SK-N-SH (cell line): Measurements from ENCODE around the gene GPR152. TPM values are rescaled to one million over a fixed set of nuclear protein-coding genes. Genes with fewer than 3 reads are reported as not detected.

Experiments
- CTCF ChIA-PET: fragments of 300-600, 350-600 bp; formaldehyde crosslinking; extraction: SDS; loops from one replicate; lab custom pipeline; 2021; lab: Yijun Ruan, JAX
- POLR2A ChIA-PET: fragments of 350-600 bp; sonication (Branson Sonifier 250); formaldehyde crosslinking; extraction: SDS; loops from one replicate; lab custom pipeline; 2020; ENCODE audit warnings: antibody characterized with exemption, inconsistent platforms; lab: Yijun Ruan, JAX
- DNase-seq: peaks from one replicate; pipeline ENCODE4 v3.0.0; 2012
- H2AFZ ChIP-seq: fragments of 200-600 bp; sonication (generic); 2 replicates; pipeline ENCODE4 v1.8.1; 2016; ENCODE audit warnings: antibody characterized with exemption, mild to moderate bottlenecking, low read depth
- H3F3A ChIP-seq: fragments of 200-600 bp; sonication (generic); replicated peaks from 2 replicates; pipeline ENCODE3; 2016; ENCODE audit warnings: antibody characterized with exemption, mild to moderate bottlenecking; ENCODE audit not compliant: insufficient read depth
- H3K27ac ChIP-seq, 2 experiments: fragments of 200-500 bp in 1 of 2; fragments of 200-600 bp in 1 of 2; sonication (Bioruptor generic) in 1 of 2; sonication (generic), shearing (Covaris generic) in 1 of 2; 2 replicates each; pipeline versions ENCODE4 v1.5.1 to v1.6.1; 2014 to 2016; ENCODE audit warnings: low read depth in 2 of 2, inconsistent platforms in 1 of 2, low read length in 1 of 2, mild to moderate bottlenecking in 1 of 2, mixed read lengths in 1 of 2
- H3K27me3 ChIP-seq: fragments of 200-600 bp; sonication (generic), shearing (Covaris generic); 2 replicates; pipeline ENCODE4 v1.6.1; 2016; ENCODE audit warnings: mixed run types; ENCODE audit not compliant: insufficient read depth
- H3K36me3 ChIP-seq, 2 experiments: fragments of 200-500 bp in 1 of 2; fragments of 200-600 bp in 1 of 2; sonication (Bioruptor generic) in 1 of 2; sonication (generic) in 1 of 2; replicated peaks in 1 of 2; 2 replicates each; pipeline versions ENCODE3 to v1.5.1; 2014 to 2016; ENCODE audit warnings: low read length in 1 of 2, mild to moderate bottlenecking in 1 of 2; ENCODE audit not compliant: insufficient read depth in 2 of 2, control insufficient read depth in 1 of 2
- H3K4me1 ChIP-seq, 2 experiments: fragments of 200-500 bp in 1 of 2; fragments of 200-600 bp in 1 of 2; sonication (Bioruptor generic) in 1 of 2; sonication (generic), shearing (Covaris generic) in 1 of 2; 2 replicates each; pipeline versions ENCODE4 v1.5.1 to v1.6.1; 2014 to 2016; ENCODE audit warnings: low read depth in 1 of 2, low read length in 1 of 2, mixed run types in 1 of 2; ENCODE audit not compliant: insufficient read depth in 2 of 2, control insufficient read depth in 1 of 2
- H3K4me2 ChIP-seq: fragments of 200-600 bp; sonication (generic), shearing (Covaris generic); 2 replicates; pipeline ENCODE4 v1.6.1; 2017; ENCODE audit warnings: mixed run types
- H3K4me3 ChIP-seq, 2 experiments: fragments of 200-500 bp in 1 of 2; fragments of 200-600 bp in 1 of 2; sonication (Bioruptor generic) in 1 of 2; sonication (generic), shearing (Covaris generic) in 1 of 2; 2 replicates each; pipeline versions ENCODE4 v1.5.1 to v1.8.1; 2014 to 2016; ENCODE audit warnings: low read depth in 2 of 2, inconsistent platforms in 1 of 2, low read length in 1 of 2, mild to moderate bottlenecking in 1 of 2, mixed read lengths in 1 of 2, moderate library complexity in 1 of 2
- H3K79me2 ChIP-seq: fragments of 200-600 bp; sonication (generic); 2 replicates; pipeline ENCODE4 v1.8.1; 2017; ENCODE audit warnings: mild to moderate bottlenecking; ENCODE audit not compliant: insufficient read depth
- H3K9ac ChIP-seq: fragments of 200-600 bp; sonication (generic); 2 replicates; pipeline ENCODE4 v1.6.1; 2017; ENCODE audit warnings: mixed run types
- H3K9me2 ChIP-seq: fragments of 200-600 bp; sonication (generic); 2 replicates; pipeline ENCODE4 v1.6.1; 2017; ENCODE audit warnings: mixed run types
- H3K9me3 ChIP-seq: fragments of 200-600 bp; sonication (generic); 2 replicates; pipeline ENCODE4 v1.6.1; 2017; ENCODE audit warnings: mixed run types, mild to moderate bottlenecking, moderate library complexity
- H4K20me1 ChIP-seq: fragments of 200-600 bp; sonication (generic); 2 replicates; pipeline ENCODE4 v1.6.1; 2017; ENCODE audit warnings: mild to moderate bottlenecking, mixed run types; ENCODE audit not compliant: insufficient read depth
- CTCF ChIP-seq: fragments of 200-600 bp; sonication (generic); IDR thresholded peaks from 2 replicates; pipeline ENCODE4 v1.6.1; 2017; ENCODE audit warnings: antibody characterized with exemption, mild to moderate bottlenecking, moderate library complexity
- GATA2 ChIP-seq: sonication (generic); formaldehyde crosslinking; IDR thresholded peaks from 2 replicates; pipeline ENCODE4 v1.5.0; 2020; ENCODE audit warnings: mild to moderate bottlenecking, missing genetic modification reagents
- NFIC ChIP-seq: IDR thresholded peaks from 2 replicates; pipeline ENCODE4 v1.4.0; 2012; ENCODE audit warnings: borderline replicate concordance
- RXRA ChIP-seq: IDR thresholded peaks from 2 replicates; pipeline ENCODE4 v1.4.0; 2012; ENCODE audit warnings: low read depth, mild to moderate bottlenecking, borderline replicate concordance
- SIN3A ChIP-seq: IDR thresholded peaks from 2 replicates; pipeline ENCODE4 v1.6.1; 2012; ENCODE audit warnings: low read depth, mild to moderate bottlenecking, low read length, moderate library complexity, borderline replicate concordance
- TEAD4 ChIP-seq: IDR thresholded peaks from 2 replicates; pipeline ENCODE4 v1.4.0; 2012; ENCODE audit warnings: mild to moderate bottlenecking, borderline replicate concordance; ENCODE audit not compliant: insufficient read depth
- ZBTB33 ChIP-seq: IDR thresholded peaks from 2 replicates; pipeline ENCODE4 v1.4.0; 2012; ENCODE audit warnings: low read depth, borderline replicate concordance
- WGBS: methylation state at CpG from one replicate; pipeline ENCODE4 v1.1.6; 2017; ENCODE audit warnings: low lambda C conversion rate; 5-methylcytosine and 5-hydroxymethylcytosine counted together
- polyA plus RNA-seq, 3 experiments: library from polyadenylated mRNA; depleted of rRNA; stranded (reverse); fragments of >200 nt; gene quantifications; 2 replicates each; pipeline ENCODE4 v1.2.3, GENCODE V29; 2012

Gene GPR152
- polyA plus RNA-seq, 1 of the 3 experiments (the other 2 are of a cell fraction), result not detected

- Histone ChIP-seq H3K36me3 (peaks cover 0 to 34% of the 10 kb centered on the region in 2 experiments), H3K9me2 (no peaks in the 10 kb centered on the region), H3K4me2 (no peak overlapping the region), H3K9ac (no peak overlapping the region), H3K79me2 (peaks cover 12% of the 10 kb centered on the region; the same call in 1 of the 2 replicates), H3K27me3 (no peaks in the 10 kb centered on the region), H3K9me3 (no peaks in the 10 kb centered on the region), H3K4me3 (no peak overlapping the region), H2AFZ (no peak overlapping the region), H3K4me1 (peaks cover 4 to 11% of the 10 kb centered on the region in 2 experiments; a peak in 3 of 4 replicates), H3F3A (no peaks in the 10 kb centered on the region), H3K27ac (no peak overlapping the region), H4K20me1 (no peaks in the 10 kb centered on the region)
- DNase-seq, result no peak
- WGBS, result 92% methylated on average over 24 of the region's 31 CpGs
- CTCF ChIA-PET, result interaction anchor here (1.0 kb wide), 2 partner anchors 10 to 48 kb away, joined by 3 read pairs; partner anchors contain the start of gene RAD9A
- TF ChIP-seq CTCF, result peak; percentile 44
- TF ChIP-seq NFIC, result peak; percentile 40; the same call in 1 of the 2 replicates
- no peak for TF ChIP-seq SIN3A
- POLR2A ChIA-PET, result no interaction called here
Observed at GRCh38 chr11:67439321-67440228, 13.0 kb downstream of the GPR152 start.

- H3K9me3 ChIP-seq, result no peaks in the 10 kb centered on the region
- peaks cover 0 to 45% of the 10 kb centered on the region in 2 experiments for H3K36me3 ChIP-seq
- POLR2A ChIA-PET, result interaction anchor here (0.8 kb wide), 1 partner anchor 9 kb away, joined by 4 read pairs; the partner anchor contains the start of gene RPS6KB2
- 93% methylated on average over 22 of the region's 41 CpGs for WGBS
- no peak for DNase-seq
- CTCF ChIA-PET, result interaction anchor here (1.0 kb wide), 1 partner anchor 12 kb away, joined by 3 read pairs; no protein-coding TSS in a partner anchor
- H3K4me3 ChIP-seq, result no peak overlapping the region
- H3K27ac ChIP-seq, result no peak overlapping the region
- no peaks in the 10 kb centered on the region for H4K20me1 ChIP-seq
- H3K4me2 ChIP-seq, result no peak overlapping the region
- no peak overlapping the region for H2AFZ ChIP-seq
- peaks cover 4 to 11% of the 10 kb centered on the region in 2 experiments; a peak in 2 of 4 replicates for H3K4me1 ChIP-seq
- no peak overlapping the region for H3K9ac ChIP-seq
- H3F3A ChIP-seq, result no peaks in the 10 kb centered on the region
- H3K79me2 ChIP-seq, result peaks cover 12% of the 10 kb centered on the region; the same call in 1 of the 2 replicates
- H3K27me3 ChIP-seq, result no peaks in the 10 kb centered on the region
- no peaks in the 10 kb centered on the region for H3K9me2 ChIP-seq
- no peak for TF ChIP-seq ZBTB33
- no peak for TF ChIP-seq GATA2 (CRISPR knock-in tag)
- TF ChIP-seq RXRA, result no peak
- TF ChIP-seq TEAD4, result no peak
Observed at GRCh38 chr11:67438158-67438902, 14.2 kb downstream of the GPR152 start.
